Upper lobe of left lung (tissue), 6 donors: ENCODE results near the gene DLGAP1. TPM values are rescaled to one million over a fixed set of nuclear protein-coding genes. Genes with fewer than 3 reads are reported as not detected.
A peak's percentile ranks its signal among the peaks of the same experiment; 100 is the strongest.

ENCODE experiments used
- ATAC-seq, 2 donors: fragments of 200-7000 bp; cut with Tn5 transposase; one replicate each; pipeline ENCODE4 v1.9.1; 2022; ENCODE audit warnings: mild to moderate bottlenecking in 2 of 2, moderate library complexity in 2 of 2; ENCODE audit not compliant: low FRiP score in 2 of 2
- DNase-seq, 2 donors: peaks; one replicate each; pipeline ENCODE4 v3.0.0-alpha.2; 2019 to 2020
- H3K27ac ChIP-seq, 4 donors: fragments of 200-600 bp; sonication (generic); one replicate each; pipeline ENCODE4 v1.5.1; 2016 to 2019
- H3K27me3 ChIP-seq, 4 donors: fragments of 200-600 bp; sonication (generic); one replicate each; pipeline ENCODE4 v1.5.1; 2017 to 2019
- H3K36me3 ChIP-seq, 4 donors: fragments of 200-600 bp; sonication (generic); one replicate each; pipeline ENCODE4 v1.5.1; 2016 to 2019
- H3K4me1 ChIP-seq, 4 donors: fragments of 200-600 bp; sonication (generic); one replicate each; pipeline ENCODE4 v1.5.1; 2018 to 2019
- H3K4me3 ChIP-seq, 4 donors: fragments of 200-600 bp; sonication (generic); one replicate each; pipeline ENCODE4 v1.5.1; 2017 to 2019; ENCODE audit warnings: mild to moderate bottlenecking in 2 of 4, moderate library complexity in 1 of 4
- H3K9me3 ChIP-seq, 4 donors: fragments of 200-600 bp; sonication (generic); one replicate each; pipeline ENCODE4 v1.5.1; 2018 to 2019
- CTCF ChIP-seq, 6 experiments: fragments of 450-650 bp in 4 of 6; fragments of 200-600 bp in 2 of 6; sonication (generic) in 2 of 6; IDR thresholded peaks; one replicate each; pipeline ENCODE4 v1.5.1; 2016 to 2019; ENCODE audit warnings: antibody characterized with exemption in 6 of 6
- EP300 ChIP-seq, 4 donors: sonication (generic); formaldehyde crosslinking; IDR thresholded peaks; one replicate each; pipeline ENCODE4 v1.5.1; 2017; ENCODE audit warnings: antibody characterized with exemption in 4 of 4, control low read depth in 2 of 4
- POLR2A ChIP-seq, 4 donors: fragments of 450-650 bp; IDR thresholded peaks; one replicate each; pipeline ENCODE4 v1.5.1; 2016 to 2017; ENCODE audit warnings: antibody characterized with exemption in 4 of 4, mild to moderate bottlenecking in 2 of 4
- POLR2AphosphoS5 ChIP-seq, 2 donors: sonication (generic); formaldehyde crosslinking; IDR thresholded peaks; one replicate each; pipeline ENCODE4 v1.5.1; 2017; ENCODE audit warnings: antibody characterized with exemption in 2 of 2
- WGBS, 2 donors: methylation state at CpG; one replicate each; pipeline ENCODE4 v1.1.5; 2017 to 2018; 5-methylcytosine and 5-hydroxymethylcytosine counted together
- small RNA-seq, 4 donors: library from RNA; depleted of rRNA; stranded (forward); fragments of <200 nt; gene quantifications; one replicate each; pipeline ENCODE3, GENCODE V24; 2016
- total RNA-seq, 6 donors: library from RNA; depleted of rRNA in 4 of 6; stranded (reverse); fragments of >200 nt in 4 of 6; gene quantifications; one replicate each; pipeline versions ENCODE4 v1.1.0 to v1.2.1, GENCODE V29; 2016 to 2021
- donor health status: DM: no; HTN: no; CAD: no; lungs with moderate emphysema.
- donor health status: DM: no; HTN: yes; CAD: no; lungs with severe emphysema.

DLGAP1 gene
- total RNA-seq, 6 donors from 2014 or later, result 2.1 to 4.6 (median 3.6) TPM

DNA sequence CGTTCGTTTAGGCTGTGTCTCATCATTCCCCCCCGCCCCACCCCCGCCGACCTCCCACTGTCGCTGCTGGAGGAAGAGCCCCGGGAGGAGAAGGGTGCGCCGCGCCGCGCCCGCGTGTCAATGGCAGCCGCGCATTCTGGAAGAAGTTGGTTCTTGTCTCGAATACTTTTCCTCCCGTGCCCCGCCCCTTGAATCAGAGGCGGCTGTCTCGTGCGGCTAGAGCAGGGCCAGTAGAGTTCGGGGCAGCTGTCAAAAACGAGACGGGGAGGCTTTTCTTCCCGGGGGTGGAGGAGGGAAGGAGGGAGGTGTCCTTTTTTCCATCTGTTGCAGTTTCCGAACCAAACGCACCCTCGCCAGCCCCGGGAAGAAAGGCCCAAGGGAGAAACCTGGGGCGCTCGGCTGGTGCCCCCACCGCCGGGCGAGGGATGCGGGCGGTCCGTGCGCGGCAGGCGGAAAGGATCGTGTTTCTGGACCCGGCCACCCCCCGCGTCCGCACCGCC lies 1005.5 kb downstream of the DLGAP1 start:
- 0 to 1% methylated on average over 28 to 37 of the region's 47 CpGs for WGBS, 2 donors
- Histone ChIP-seq H3K27ac (peak overlapping the region; percentile 96 to 99 (median 98)), H3K36me3 (no peaks in the 10 kb centered on the region), H3K9me3 (no peaks in the 10 kb centered on the region), H3K4me1 (peaks cover 24 to 40% (median 30%) of the 10 kb centered on the region in 4 donors), H3K27me3 (no peaks in the 10 kb centered on the region), H3K4me3 (peak overlapping the region; percentile 65 to 78 (median 76))
- TF ChIP-seq EP300 (IDR thresholded peaks at IDR 0.05), result no peak
- no peak for TF ChIP-seq CTCF (IDR thresholded peaks at IDR 0.05)
- TF ChIP-seq POLR2A (IDR thresholded peaks at IDR 0.05), result no peak
- TF ChIP-seq POLR2AphosphoS5 (IDR thresholded peaks at IDR 0.05), result peak in 1 of 2 donors; percentile 4
- ATAC-seq (peak in 1 of 2 donors; percentile 57), DNase-seq (peak in 1 of 2 donors; percentile 95)

DNA sequence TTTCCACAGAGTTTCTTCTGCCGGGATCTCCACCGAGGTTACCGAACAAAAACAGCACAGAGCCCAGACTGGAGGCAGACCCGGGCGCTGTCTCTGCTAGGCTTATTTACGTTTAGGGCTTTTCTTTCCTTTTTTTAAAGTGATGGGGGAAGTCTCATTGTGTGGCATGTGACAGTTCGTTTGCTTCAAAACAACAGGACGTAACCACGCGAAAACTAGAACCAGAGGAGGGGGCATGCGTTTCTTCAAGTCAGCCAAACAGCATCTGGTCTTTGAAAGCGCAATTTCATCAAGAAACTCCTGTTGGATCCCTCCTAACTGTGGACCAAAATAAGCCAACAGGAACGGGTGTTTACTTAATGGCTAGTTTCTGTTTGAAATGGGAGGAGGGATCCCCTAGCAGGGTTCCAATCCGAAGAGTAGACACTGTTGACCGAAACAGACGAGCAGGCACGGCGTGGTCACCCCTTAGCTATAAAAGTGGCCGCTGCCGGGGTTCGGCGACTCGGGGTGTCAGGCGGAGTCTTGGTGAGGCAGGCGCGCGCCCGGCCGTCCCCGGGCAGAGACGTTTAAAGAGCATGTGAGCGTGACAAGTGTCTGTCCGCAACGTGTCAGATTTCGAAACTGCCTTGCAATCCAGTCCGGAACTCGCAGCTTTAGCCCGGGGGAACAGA lies 1006.1 kb downstream of the DLGAP1 start:
- Histone ChIP-seq H3K9me3 (no peaks in the 10 kb centered on the region), H3K4me1 (peaks cover 22 to 34% (median 27%) of the 10 kb centered on the region in 4 donors), H3K4me3 (peak overlapping the region; percentile 65 to 78 (median 76)), H3K27me3 (no peaks in the 10 kb centered on the region), H3K36me3 (no peaks in the 10 kb centered on the region), H3K27ac (peak overlapping the region; percentile 96 to 99 (median 98))
- peak; percentile 53 to 68 for ATAC-seq
- 0% methylated on average over 24 to 38 of the region's 38 CpGs for WGBS, 2 donors
- DNase-seq, result peak; percentile 94 to 96
- TF ChIP-seq CTCF (IDR thresholded peaks at IDR 0.05) (peak in 1 of 6 experiments; percentile 18), EP300 (IDR thresholded peaks at IDR 0.05) (peak in 2 of 4 donors; percentile 58 to 79), POLR2A (IDR thresholded peaks at IDR 0.05) (peak in 3 of 4 donors; percentile 88 to 95 (median 91)), POLR2AphosphoS5 (IDR thresholded peaks at IDR 0.05) (peak; percentile 89 to 95)

DNA sequence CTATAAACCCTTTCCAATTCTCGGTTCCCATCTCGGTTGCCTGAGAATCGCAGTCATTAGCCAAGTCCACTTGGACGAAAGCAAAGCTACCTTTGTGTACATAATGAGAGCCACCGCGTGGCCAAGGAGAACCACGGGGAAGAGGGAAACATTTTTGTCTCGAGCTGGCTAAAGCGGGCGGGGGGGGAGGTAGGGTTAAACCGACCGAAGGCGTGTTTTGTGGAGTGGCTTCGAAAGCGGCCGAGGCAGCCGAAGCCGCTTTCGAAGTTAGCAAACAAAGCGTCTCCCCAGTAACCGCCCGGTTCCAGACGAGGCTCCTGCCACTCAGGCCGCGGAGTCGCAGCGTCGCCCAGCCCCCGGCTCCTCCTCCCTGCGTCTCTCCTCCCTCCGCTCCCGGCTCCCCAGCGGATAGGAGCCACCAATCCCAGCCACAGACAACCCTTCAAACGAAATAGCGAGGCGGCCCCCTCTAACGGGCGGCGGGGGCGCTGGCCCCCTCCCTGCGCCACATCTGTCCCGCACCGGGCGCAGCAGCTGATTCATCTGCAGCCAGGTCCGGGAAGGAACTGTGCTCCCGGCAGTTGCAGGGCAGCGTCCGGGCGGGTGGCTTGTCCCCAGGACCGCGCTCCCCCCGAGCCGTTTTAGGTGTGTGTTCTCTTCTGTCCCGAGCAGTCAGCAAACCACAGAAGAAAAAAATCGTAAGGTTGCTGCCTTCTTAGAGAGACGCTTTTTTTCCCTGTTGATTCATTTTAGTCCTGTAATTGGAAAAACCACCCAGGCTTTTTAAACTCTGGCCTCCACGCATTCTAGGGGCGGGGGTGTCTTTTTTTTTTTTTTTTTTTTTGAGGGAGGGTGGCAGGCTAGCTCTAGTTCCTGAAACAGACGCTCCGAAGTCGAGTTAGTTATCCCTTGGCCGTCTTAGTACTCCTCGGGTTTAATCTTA lies 1006.9 kb downstream of the DLGAP1 start:
- peak overlapping the region; percentile 65 to 78 (median 76) for H3K4me3 ChIP-seq
- ATAC-seq (peak; percentile 86 to 95), DNase-seq (peak; percentile 97 to 98)
- H3K27ac ChIP-seq, result peak overlapping the region; percentile 96 to 99 (median 98)
- peaks cover 18 to 26% (median 22%) of the 10 kb centered on the region in 4 donors for H3K4me1 ChIP-seq
- no peaks in the 10 kb centered on the region for H3K9me3 ChIP-seq
- no peaks in the 10 kb centered on the region for H3K27me3 ChIP-seq
- 1% methylated on average over 47 to 59 of the region's 63 CpGs for WGBS, 2 donors
- TF ChIP-seq POLR2AphosphoS5 (IDR thresholded peaks at IDR 0.05) (peak; percentile 98), CTCF (IDR thresholded peaks at IDR 0.05) (peak in 2 of 6 experiments; percentile 8 to 12), POLR2A (IDR thresholded peaks at IDR 0.05) (peak; percentile 53 to 98 (median 94)), EP300 (IDR thresholded peaks at IDR 0.05) (peak in 1 of 4 donors; percentile 75)
- H3K36me3 ChIP-seq, result no peaks in the 10 kb centered on the region

- Histone ChIP-seq H3K27me3 (no peaks in the 10 kb centered on the region), H3K4me3 (peak overlapping the region; percentile 58 to 78 (median 70)), H3K27ac (peak overlapping the region; percentile 96 to 99 (median 98)), H3K4me1 (peaks cover 13 to 17% (median 15%) of the 10 kb centered on the region in 4 donors), H3K36me3 (no peaks in the 10 kb centered on the region), H3K9me3 (no peaks in the 10 kb centered on the region)
- peak in 1 of 2 donors; percentile 54 for DNase-seq
- no peak for ATAC-seq
- 4 to 5% methylated on average over 22 of the region's 22 CpGs for WGBS, 2 donors
- TF ChIP-seq EP300 (IDR thresholded peaks at IDR 0.05), result peak in 1 of 4 donors; percentile 10
- no peak for TF ChIP-seq POLR2AphosphoS5 (IDR thresholded peaks at IDR 0.05)
Observed at GRCh38 chr18:3447068-3447894, 1007.8 kb downstream of the DLGAP1 start.

Small RNAs within 50 kb of the gene (small RNA-seq; reads per million reads assigned to genes)
- gene AP005208.1 (0 reads per million in 4 donors), gene AP005403.1 (0 reads per million in 4 donors), gene MIR6718 (0 reads per million in 4 donors), gene RN7SL39P (0 to 0.13 (median 0) reads per million in 4 donors), gene RNU6-831P (0 reads per million in 4 donors)
